ENCODE data around the gene PDGFA. TPM values are rescaled to one million over a fixed set of nuclear protein-coding genes. Genes with fewer than 3 reads are reported as not detected.

The PDGFA gene
- polyA plus RNA-seq, 1 donor (not counting 4 experiments of a cell fraction or from before 2014, with no cell fraction given), result 14.8 TPM

DNA sequence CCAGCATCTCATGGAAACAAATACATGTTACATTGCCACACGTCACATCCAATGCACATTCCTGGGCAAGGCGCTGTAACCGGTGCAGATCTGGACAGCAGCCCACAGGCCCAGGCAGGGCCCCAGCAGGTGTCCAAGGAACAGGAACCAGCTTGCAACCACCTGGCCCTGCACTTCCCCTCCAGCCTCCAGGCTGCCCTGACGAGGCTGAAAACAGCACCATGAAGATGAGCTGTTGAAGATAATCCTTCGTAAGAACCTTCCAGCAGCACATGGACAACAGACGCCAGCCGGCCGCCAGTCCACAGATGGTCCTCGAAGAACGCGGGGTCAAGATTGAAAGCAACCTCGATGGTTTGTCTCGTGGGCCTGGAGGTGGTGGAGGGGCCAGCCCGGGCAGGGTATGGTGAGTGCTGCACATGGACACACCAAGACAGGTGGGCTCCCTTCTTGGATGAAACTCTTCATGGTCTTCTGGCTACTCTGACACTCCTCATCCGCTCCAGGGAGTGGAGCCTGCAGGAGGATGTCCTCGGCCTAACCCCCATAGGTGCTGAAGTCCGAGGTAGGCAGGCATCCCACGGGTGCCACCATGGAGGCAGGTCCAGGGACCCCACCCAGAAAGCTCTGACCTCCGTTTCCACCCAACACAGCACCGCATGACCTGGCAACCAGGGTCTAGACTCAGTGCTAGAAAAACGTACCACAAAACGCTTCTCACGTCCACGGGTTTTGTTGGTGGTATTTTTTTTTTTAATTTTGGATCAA lies 22.9 kb downstream of the PDGFA start:
- dilution Hi-C loops (cut with MboI; ENCODE audit: extremely low pct_ligation_motif_present, low sequenced_read_pairs), result no loop called here
- Histone ChIP-seq H3K9me1 (ENCODE audit: control insufficient read depth, extremely low read depth, insufficient read depth, low read length) (no peaks in the 10 kb centered on the region), H3K9me3 (ENCODE audit: control insufficient read depth, low read depth, low read length) (no peaks in the 10 kb centered on the region), H3K4me2 (ENCODE audit: control insufficient read depth, extremely low read depth, insufficient read depth, low read depth, low read length) (peak overlapping the region; percentile 59), H4K20me1 (ENCODE audit: control insufficient read depth, extremely low read depth, insufficient read depth, low read length) (no peaks in the 10 kb centered on the region), H3K27me3 (ENCODE audit: control insufficient read depth, extremely low read depth, insufficient read depth, low read length) (no peaks in the 10 kb centered on the region), H3K4me1 (ENCODE audit: control insufficient read depth, extremely low read depth, insufficient read depth, low read length) (peaks cover 20% of the 10 kb centered on the region), H3K9ac (ENCODE audit: control insufficient read depth, extremely low read depth, insufficient read depth, low read length) (peak overlapping the region; percentile 13), H3K4me3 (ENCODE audit: control insufficient read depth in 2 of 3, extremely low read depth in 1 of 3, insufficient read depth in 2 of 3, low read depth in 1 of 3, low read length in 3 of 3) (no peak overlapping the region), H2AFZ (ENCODE audit: control insufficient read depth, low read length) (no peak overlapping the region), H3K36me3 (ENCODE audit: control insufficient read depth in 2 of 2, extremely low read depth in 1 of 2, insufficient read depth in 2 of 2, low read length in 2 of 2) (peaks cover 37 to 40% of the 10 kb centered on the region in 2 experiments), H3K79me2 (ENCODE audit: control insufficient read depth, insufficient read depth, low read length) (no peaks in the 10 kb centered on the region), H3K27ac (ENCODE audit: control insufficient read depth, insufficient read depth, low read length) (peak overlapping the region; percentile 46)
- peak; percentile 83 for DNase-seq (ENCODE audit: low read depth, low spot score)
- TF ChIP-seq CTCF (optimal IDR thresholded peaks at IDR 0.05 in 1 of 3, IDR thresholded peaks at IDR 0.05 in 1 of 3, conservative IDR thresholded peaks at IDR 0.05 in 1 of 3; ENCODE audit: extremely low read depth in 1 of 3, insufficient read depth in 2 of 3, low read length in 3 of 3), result no peak
- no peak for TF ChIP-seq EZH2 (IDR thresholded peaks at IDR 0.05; ENCODE audit: low read length)
- peak; percentile 100 for FAIRE-seq

DNA sequence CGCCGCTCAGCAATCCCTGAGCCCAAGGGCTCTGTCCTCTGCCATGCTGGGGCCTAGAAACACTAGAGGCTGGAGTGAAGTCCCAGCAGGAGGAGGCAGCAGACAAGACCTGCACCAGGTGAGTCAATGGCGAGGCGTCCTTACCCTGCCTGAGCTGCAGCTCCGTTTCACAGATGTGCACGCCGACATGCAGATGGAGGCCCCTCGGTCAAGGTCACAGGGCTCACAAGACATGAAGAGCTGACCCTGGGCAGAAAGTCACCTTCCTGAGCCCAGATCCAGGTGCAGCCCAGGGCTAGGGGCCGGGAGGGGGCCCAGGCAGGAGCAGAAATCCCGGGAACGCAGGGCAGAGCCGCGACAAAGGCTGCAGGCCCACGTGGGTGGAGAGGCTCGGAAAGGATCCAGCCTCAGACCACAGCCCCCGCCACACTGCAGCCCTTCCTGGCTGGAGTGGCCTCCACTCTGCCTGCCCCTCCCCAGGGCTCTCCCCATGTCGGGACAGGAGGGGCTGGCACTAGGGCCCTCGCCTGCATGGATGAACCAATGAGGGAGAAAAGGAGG lies 23.8 kb downstream of the PDGFA start:
- Histone ChIP-seq H3K4me1 (ENCODE audit: control insufficient read depth, extremely low read depth, insufficient read depth, low read length) (peaks cover 23% of the 10 kb centered on the region), H2AFZ (ENCODE audit: control insufficient read depth, low read length) (no peak overlapping the region), H3K4me2 (ENCODE audit: control insufficient read depth, extremely low read depth, insufficient read depth, low read depth, low read length) (peak overlapping the region; percentile 59), H3K27ac (ENCODE audit: control insufficient read depth, insufficient read depth, low read length) (peak overlapping the region; percentile 46), H3K27me3 (ENCODE audit: control insufficient read depth, extremely low read depth, insufficient read depth, low read length) (no peaks in the 10 kb centered on the region), H3K9me3 (ENCODE audit: control insufficient read depth, low read depth, low read length) (no peaks in the 10 kb centered on the region), H3K36me3 (ENCODE audit: control insufficient read depth in 2 of 2, extremely low read depth in 1 of 2, insufficient read depth in 2 of 2, low read length in 2 of 2) (peaks cover 28 to 35% of the 10 kb centered on the region in 2 experiments), H3K79me2 (ENCODE audit: control insufficient read depth, insufficient read depth, low read length) (no peaks in the 10 kb centered on the region), H3K9me1 (ENCODE audit: control insufficient read depth, extremely low read depth, insufficient read depth, low read length) (no peaks in the 10 kb centered on the region), H3K4me3 (ENCODE audit: control insufficient read depth in 2 of 3, extremely low read depth in 1 of 3, insufficient read depth in 2 of 3, low read depth in 1 of 3, low read length in 3 of 3) (no peak overlapping the region), H3K9ac (ENCODE audit: control insufficient read depth, extremely low read depth, insufficient read depth, low read length) (no peak overlapping the region), H4K20me1 (ENCODE audit: control insufficient read depth, extremely low read depth, insufficient read depth, low read length) (no peaks in the 10 kb centered on the region)
- TF ChIP-seq CTCF (optimal IDR thresholded peaks at IDR 0.05 in 1 of 3, IDR thresholded peaks at IDR 0.05 in 1 of 3, conservative IDR thresholded peaks at IDR 0.05 in 1 of 3; ENCODE audit: extremely low read depth in 1 of 3, insufficient read depth in 2 of 3, low read length in 3 of 3), result no peak
- no peak for TF ChIP-seq EZH2 (IDR thresholded peaks at IDR 0.05; ENCODE audit: low read length)
- dilution Hi-C loops (cut with MboI; ENCODE audit: extremely low pct_ligation_motif_present, low sequenced_read_pairs), result no loop called here
- DNase-seq (ENCODE audit: low read depth, low spot score) (no peak), FAIRE-seq (no peak)
